ENCODE results near the gene SLC24A3.

- no peak for TF ChIP-seq SIN3A (IDR thresholded peaks at IDR 0.05; ENCODE audit: borderline replicate concordance, low read depth, low read length)
- TF ChIP-seq AFF4 (CRISPR knock-in tag; IDR thresholded peaks at IDR 0.05), result no peak
- no peak for TF ChIP-seq SSRP1 (CRISPR knock-in tag; IDR thresholded peaks at IDR 0.05)
- TF ChIP-seq CTCF (CRISPR knock-in tag; IDR thresholded peaks at IDR 0.05), result no peak
- TF ChIP-seq BCL3 (CRISPR knock-in tag; IDR thresholded peaks at IDR 0.05), result no peak
- TF ChIP-seq TFDP1 (CRISPR knock-in tag; IDR thresholded peaks at IDR 0.05; ENCODE audit: borderline replicate concordance), result no peak
- no peak for TF ChIP-seq CREB3 (CRISPR knock-in tag; IDR thresholded peaks at IDR 0.05)
- TF ChIP-seq ERF (CRISPR knock-in tag; IDR thresholded peaks at IDR 0.05), result no peak
- TF ChIP-seq POLR2A (IDR thresholded peaks at IDR 0.05; ENCODE audit: insufficient read depth in 1 of 2, low read depth in 2 of 2, low read length in 2 of 2), result no peak
- no peak for TF ChIP-seq ZNF234 (CRISPR knock-in tag; conservative IDR thresholded peaks at IDR 0.05)
- no peak for TF ChIP-seq ZNF501 (CRISPR knock-in tag; IDR thresholded peaks at IDR 0.05)
Observed at GRCh38 chr20:19577692-19578091, 365.2 kb downstream of the SLC24A3 start.
